ENCODE data around the gene BIN1. TPM values are rescaled to one million over a fixed set of nuclear protein-coding genes. Genes with fewer than 3 reads are reported as not detected.

Gene BIN1
- total RNA-seq, 1 experiment from 2014 or later: 87.5 TPM

DNA sequence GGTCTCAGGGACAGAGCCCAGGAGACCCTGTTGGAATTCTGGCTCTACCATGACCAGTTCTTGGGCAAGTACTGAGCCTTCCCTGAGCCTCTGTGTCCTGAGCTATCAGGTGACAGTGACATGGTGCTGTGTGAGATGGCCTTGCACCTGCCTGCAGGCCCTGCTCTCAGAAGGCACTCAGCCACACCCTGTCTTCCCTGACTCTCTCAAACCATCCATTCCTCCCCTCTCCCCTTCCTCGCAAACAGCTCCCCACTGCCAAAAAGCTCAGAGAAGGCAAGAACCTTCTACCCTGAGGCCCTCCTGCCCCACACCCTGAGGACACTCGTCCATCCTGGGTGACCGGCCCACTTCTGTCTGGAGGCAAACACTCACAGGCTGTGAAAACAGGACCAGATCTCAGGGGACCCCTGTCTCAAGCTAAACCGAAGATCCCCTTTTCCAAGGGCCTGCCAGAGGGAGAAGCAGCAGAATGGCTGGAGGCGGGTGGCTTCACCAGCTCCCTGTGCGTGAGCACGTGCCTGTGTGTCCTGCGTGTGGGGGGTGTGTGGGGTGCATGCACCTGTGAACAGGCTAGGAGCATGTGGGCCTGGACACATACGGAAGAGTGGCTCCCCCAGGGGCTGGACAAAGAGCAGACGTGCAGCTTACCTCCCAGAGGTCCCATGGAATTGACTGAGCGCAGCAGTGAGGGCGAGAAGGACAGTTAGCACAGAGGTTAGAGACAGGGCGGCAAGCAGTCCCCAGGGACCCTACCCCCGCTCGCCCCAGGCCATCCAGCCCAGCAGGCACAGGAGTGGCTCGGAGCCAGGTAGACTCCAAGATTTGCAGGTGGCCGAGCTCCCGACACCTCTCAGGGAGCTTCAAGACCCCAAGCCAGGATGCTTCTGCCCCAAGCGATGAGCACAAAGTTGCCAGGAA lies 53.9 kb downstream of the BIN1 start:
- Histone ChIP-seq H3K9me3 (ENCODE audit: insufficient read depth, low read depth) (no peaks in the 10 kb centered on the region), H3F3A (ENCODE audit: insufficient read depth, low read depth) (peaks cover 6% of the 10 kb centered on the region), H3K4me3 (no peak overlapping the region), H4K20me1 (ENCODE audit: insufficient read depth) (no peaks in the 10 kb centered on the region), H3K27me3 (ENCODE audit: insufficient read depth, low read depth) (no peaks in the 10 kb centered on the region), H3K4me1 (replicated peaks; ENCODE audit: insufficient read depth) (no peaks in the 10 kb centered on the region), H3K36me3 (ENCODE audit: low read depth) (0 out of 2 replicates have a peak, but pooled peaks cover 1% of the 10 kb centered on the region), H3K9me2 (ENCODE audit: insufficient read depth) (no peaks in the 10 kb centered on the region), H3K79me2 (ENCODE audit: low read depth) (no peaks in the 10 kb centered on the region), H2AFZ (no peak overlapping the region), H3K4me2 (no peak overlapping the region), H3K27ac (no peak overlapping the region)
- POLR2A ChIA-PET (ENCODE audit: unreplicated experiment): interaction anchor here (0.5 to 0.6 kb wide), 2 partner anchors 10 to 54 kb away, joined by 3 read pairs; no protein-coding TSS in a partner anchor
- DNase-seq: no peak
- TF ChIP-seq EZH2 (IDR thresholded peaks at IDR 0.05; ENCODE audit: low read depth): no peak
- TF ChIP-seq, protein P1, sequence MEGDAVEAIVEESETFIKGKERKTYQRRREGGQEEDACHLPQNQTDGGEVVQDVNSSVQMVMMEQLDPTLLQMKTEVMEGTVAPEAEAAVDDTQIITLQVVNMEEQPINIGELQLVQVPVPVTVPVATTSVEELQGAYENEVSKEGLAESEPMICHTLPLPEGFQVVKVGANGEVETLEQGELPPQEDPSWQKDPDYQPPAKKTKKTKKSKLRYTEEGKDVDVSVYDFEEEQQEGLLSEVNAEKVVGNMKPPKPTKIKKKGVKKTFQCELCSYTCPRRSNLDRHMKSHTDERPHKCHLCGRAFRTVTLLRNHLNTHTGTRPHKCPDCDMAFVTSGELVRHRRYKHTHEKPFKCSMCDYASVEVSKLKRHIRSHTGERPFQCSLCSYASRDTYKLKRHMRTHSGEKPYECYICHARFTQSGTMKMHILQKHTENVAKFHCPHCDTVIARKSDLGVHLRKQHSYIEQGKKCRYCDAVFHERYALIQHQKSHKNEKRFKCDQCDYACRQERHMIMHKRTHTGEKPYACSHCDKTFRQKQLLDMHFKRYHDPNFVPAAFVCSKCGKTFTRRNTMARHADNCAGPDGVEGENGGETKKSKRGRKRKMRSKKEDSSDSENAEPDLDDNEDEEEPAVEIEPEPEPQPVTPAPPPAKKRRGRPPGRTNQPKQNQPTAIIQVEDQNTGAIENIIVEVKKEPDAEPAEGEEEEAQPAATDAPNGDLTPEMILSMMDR (conservative IDR thresholded peaks at IDR 0.05): no peak
- CTCF ChIA-PET: interaction anchor here (0.6 kb wide), 1 partner anchor 12 kb away, joined by 4 read pairs; no protein-coding TSS in a partner anchor
- no TSS peak for BruUV-seq (replicated peaks)
- intact Hi-C loops (cut with micrococcal nuclease; ENCODE audit: unreplicated experiment): loop anchor here (5.0 kb wide), 1 partner anchor 429 kb away; no protein-coding TSS in a partner anchor

DNA sequence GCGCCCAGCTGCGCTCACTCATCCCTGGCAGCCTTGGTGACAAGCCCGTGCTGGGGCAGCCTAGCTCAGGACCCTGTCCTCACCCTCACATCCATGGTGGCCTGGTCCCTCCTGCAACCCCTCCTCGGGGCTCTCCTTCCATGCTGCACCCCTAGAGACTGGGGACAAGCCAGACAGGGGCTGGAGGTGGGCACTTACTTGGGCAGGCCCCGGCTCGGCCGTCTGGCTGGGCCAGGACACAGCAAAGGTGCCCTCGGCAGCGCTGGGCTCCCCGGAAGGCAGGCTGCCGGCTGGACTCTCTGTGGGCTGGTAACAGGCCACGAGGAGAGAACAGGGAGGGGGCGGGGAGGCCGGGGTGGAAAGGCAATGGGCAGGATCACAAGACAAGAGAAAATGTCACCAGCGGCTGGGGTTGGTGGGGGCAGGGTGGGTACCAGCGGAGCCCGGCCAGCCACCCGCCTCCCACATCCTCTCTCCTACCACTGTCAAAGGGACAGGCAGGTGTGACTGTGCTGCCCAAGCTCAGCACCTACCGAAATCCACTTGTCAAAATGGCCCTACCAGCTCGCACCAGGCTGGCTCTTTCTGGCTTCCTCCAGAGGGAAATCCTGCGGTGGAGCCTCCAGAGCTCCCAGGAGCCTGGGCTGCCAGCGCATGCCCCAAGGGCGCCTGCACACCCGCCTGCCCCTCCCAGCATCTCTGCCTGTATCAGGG lies 54.7 kb downstream of the BIN1 start:
- BruUV-seq (replicated peaks): no TSS peak
- intact Hi-C loops (cut with micrococcal nuclease; ENCODE audit: unreplicated experiment): loop anchor here (5.0 kb wide), 1 partner anchor 430 kb away; no protein-coding TSS in a partner anchor
- H3K4me2 ChIP-seq: no peak overlapping the region
- no peaks in the 10 kb centered on the region for H3K9me2 ChIP-seq (ENCODE audit: insufficient read depth)
- no peak overlapping the region for H2AFZ ChIP-seq
- DNase-seq: no peak
- no peak overlapping the region for H3K4me3 ChIP-seq
- no peaks in the 10 kb centered on the region for H3K27me3 ChIP-seq (ENCODE audit: insufficient read depth, low read depth)
- CTCF ChIA-PET: interaction anchor here (0.6 kb wide), 1 partner anchor 13 kb away, joined by 4 read pairs; no protein-coding TSS in a partner anchor
- H3K9me3 ChIP-seq (ENCODE audit: insufficient read depth, low read depth): no peaks in the 10 kb centered on the region
- H3K27ac ChIP-seq: no peak overlapping the region
- H3K79me2 ChIP-seq (ENCODE audit: low read depth): no peaks in the 10 kb centered on the region
- peaks cover 6% of the 10 kb centered on the region for H3F3A ChIP-seq (ENCODE audit: insufficient read depth, low read depth)
- TF ChIP-seq, protein P1 (conservative IDR thresholded peaks at IDR 0.05): no peak
- TF ChIP-seq EZH2 (IDR thresholded peaks at IDR 0.05; ENCODE audit: low read depth): no peak
- H3K36me3 ChIP-seq (ENCODE audit: low read depth): 0 out of 2 replicates have a peak, but pooled peaks cover 4% of the 10 kb centered on the region
- no peaks in the 10 kb centered on the region for H3K4me1 ChIP-seq (replicated peaks; ENCODE audit: insufficient read depth)
- 0 out of 2 replicates have a peak, but pooled peaks cover 3% of the 10 kb centered on the region for H4K20me1 ChIP-seq (ENCODE audit: insufficient read depth)
- POLR2A ChIA-PET (ENCODE audit: unreplicated experiment): interaction anchor here (0.5 kb wide), 1 partner anchor 55 kb away, joined by 3 read pairs; no protein-coding TSS in a partner anchor

Data from PC-9 (cell line).